ENCODE results near the gene PTPRM. TPM values are rescaled to one million over a fixed set of nuclear protein-coding genes. Genes with fewer than 3 reads are reported as not detected.

Gene PTPRM
- polyA plus RNA-seq, 1 of the 3 experiments (the other 2 are of a cell fraction): 16.0 TPM

DNA sequence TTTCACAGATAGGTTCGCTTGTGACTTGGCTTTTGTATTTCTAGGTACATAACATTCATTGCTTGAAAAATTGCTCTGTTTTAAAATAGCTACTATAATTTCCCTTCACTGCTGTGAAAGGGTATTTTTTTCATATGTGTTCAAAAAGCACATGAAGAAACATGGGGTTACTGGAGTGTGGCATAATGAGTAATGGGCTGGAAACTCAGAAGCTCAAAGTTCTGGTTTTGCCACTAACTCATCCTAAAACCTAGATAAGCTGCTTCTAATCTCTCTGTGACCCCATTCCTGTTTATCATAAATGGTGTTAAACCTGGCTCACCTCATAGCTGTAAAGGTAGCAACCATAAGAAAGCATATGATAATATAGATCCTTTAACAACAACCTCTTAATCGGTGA lies 319.3 kb downstream of the PTPRM start:
- TF ChIP-seq TEAD4 (IDR thresholded peaks at IDR 0.05; ENCODE audit: borderline replicate concordance, insufficient read depth) (no peak), GATA2 (CRISPR knock-in tag; IDR thresholded peaks at IDR 0.05) (no peak), FOXJ3 (CRISPR knock-in tag; IDR thresholded peaks at IDR 0.05) (no peak), CHD2 (IDR thresholded peaks at IDR 0.05; ENCODE audit: low read length, partially characterized antibody) (no peak), ELF1 (IDR thresholded peaks at IDR 0.05) (no peak), ZBTB33 (IDR thresholded peaks at IDR 0.05; ENCODE audit: borderline replicate concordance, low read depth) (no peak), YY1 (IDR thresholded peaks at IDR 0.05; ENCODE audit: low read depth) (no peak), REST (IDR thresholded peaks at IDR 0.05; ENCODE audit: low read depth, low read length) (no peak), FOXM1 (IDR thresholded peaks at IDR 0.05; ENCODE audit: low read depth) (no peak)
- TF ChIP-seq, protein P1, sequence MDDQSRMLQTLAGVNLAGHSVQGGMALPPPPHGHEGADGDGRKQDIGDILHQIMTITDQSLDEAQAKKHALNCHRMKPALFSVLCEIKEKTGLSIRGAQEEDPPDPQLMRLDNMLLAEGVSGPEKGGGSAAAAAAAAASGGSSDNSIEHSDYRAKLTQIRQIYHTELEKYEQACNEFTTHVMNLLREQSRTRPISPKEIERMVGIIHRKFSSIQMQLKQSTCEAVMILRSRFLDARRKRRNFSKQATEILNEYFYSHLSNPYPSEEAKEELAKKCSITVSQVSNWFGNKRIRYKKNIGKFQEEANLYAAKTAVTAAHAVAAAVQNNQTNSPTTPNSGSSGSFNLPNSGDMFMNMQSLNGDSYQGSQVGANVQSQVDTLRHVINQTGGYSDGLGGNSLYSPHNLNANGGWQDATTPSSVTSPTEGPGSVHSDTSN (IDR thresholded peaks at IDR 0.05): no peak
- no peak overlapping the region for H3K4me3 ChIP-seq (ENCODE audit: low read depth in 2 of 2, low read length in 1 of 2)
- no peaks in the 10 kb centered on the region; a peak in 1 of 4 replicates for H3K4me1 ChIP-seq (ENCODE audit: control insufficient read depth in 1 of 2, insufficient read depth in 2 of 2, low read depth in 1 of 2, low read length in 1 of 2)
- WGBS (ENCODE audit: low lambda C conversion rate): 55% methylated on average over 2 of the region's 2 CpGs
- no peak overlapping the region for H2AFZ ChIP-seq (ENCODE audit: low read depth)
- H3K27ac ChIP-seq (ENCODE audit: low read depth in 2 of 2, low read length in 1 of 2): no peak overlapping the region
- H4K20me1 ChIP-seq (ENCODE audit: insufficient read depth): no peaks in the 10 kb centered on the region
- H3K36me3 ChIP-seq (replicated peaks in 1 of 2; ENCODE audit: control insufficient read depth in 1 of 2, insufficient read depth in 2 of 2, low read length in 1 of 2): no peaks in the 10 kb centered on the region
- ChIA-PET POLR2A (no interaction called here), CTCF (interaction anchor here (0.7 to 1.8 kb wide), 4 partner anchors 10 to 243 kb away, joined by 3 to 8 read pairs (median 3); no protein-coding TSS in a partner anchor)
- DNase-seq: no peak
- no peaks in the 10 kb centered on the region for H3K27me3 ChIP-seq (ENCODE audit: insufficient read depth)
- no peak overlapping the region for H3K9ac ChIP-seq
- no peaks in the 10 kb centered on the region for H3K9me3 ChIP-seq
- no peak overlapping the region for H3K4me2 ChIP-seq
- no peaks in the 10 kb centered on the region for H3K79me2 ChIP-seq (ENCODE audit: insufficient read depth)
- H3F3A ChIP-seq (replicated peaks; ENCODE audit: insufficient read depth): no peaks in the 10 kb centered on the region
- H3K9me2 ChIP-seq: no peaks in the 10 kb centered on the region

- Histone ChIP-seq H3K4me1 (ENCODE audit: control insufficient read depth in 1 of 2, insufficient read depth in 2 of 2, low read depth in 1 of 2, low read length in 1 of 2) (no peaks in the 10 kb centered on the region; a peak in 1 of 4 replicates), H3K36me3 (replicated peaks in 1 of 2; ENCODE audit: control insufficient read depth in 1 of 2, insufficient read depth in 2 of 2, low read length in 1 of 2) (no peaks in the 10 kb centered on the region), H3F3A (replicated peaks; ENCODE audit: insufficient read depth) (no peaks in the 10 kb centered on the region), H3K27ac (ENCODE audit: low read depth in 2 of 2, low read length in 1 of 2) (no peak overlapping the region), H3K79me2 (ENCODE audit: insufficient read depth) (no peaks in the 10 kb centered on the region), H3K27me3 (ENCODE audit: insufficient read depth) (no peaks in the 10 kb centered on the region), H4K20me1 (ENCODE audit: insufficient read depth) (no peaks in the 10 kb centered on the region), H3K4me2 (no peak overlapping the region), H2AFZ (ENCODE audit: low read depth) (no peak overlapping the region), H3K9me3 (no peaks in the 10 kb centered on the region), H3K4me3 (ENCODE audit: low read depth in 2 of 2, low read length in 1 of 2) (no peak overlapping the region), H3K9me2 (no peaks in the 10 kb centered on the region), H3K9ac (no peak overlapping the region)
- CTCF ChIA-PET: interaction anchor here (0.8 to 1.1 kb wide), 3 partner anchors 99 to 614 kb away, joined by 3 read pairs; no protein-coding TSS in a partner anchor
- DNase-seq: no peak
- WGBS (ENCODE audit: low lambda C conversion rate): 49% methylated on average over 3 of the region's 3 CpGs
- POLR2A ChIA-PET: no interaction called here
- no peak for TF ChIP-seq MXI1 (IDR thresholded peaks at IDR 0.05; ENCODE audit: low read depth, low read length)
- TF ChIP-seq RFX5 (IDR thresholded peaks at IDR 0.05; ENCODE audit: low read length): no peak
- no peak for TF ChIP-seq CTCF (IDR thresholded peaks at IDR 0.05)
- no peak for TF ChIP-seq GABPA (IDR thresholded peaks at IDR 0.05; ENCODE audit: low read depth)
- no peak for TF ChIP-seq USF2 (IDR thresholded peaks at IDR 0.05; ENCODE audit: borderline replicate concordance, low read depth, low read length)
- no peak for TF ChIP-seq MAX (IDR thresholded peaks at IDR 0.05; ENCODE audit: low read depth)
- TF ChIP-seq YY1 (IDR thresholded peaks at IDR 0.05; ENCODE audit: low read depth): no peak
- no peak for TF ChIP-seq NRF1 (IDR thresholded peaks at IDR 0.05; ENCODE audit: low read depth, low read length)
- no peak for TF ChIP-seq TCF12 (IDR thresholded peaks at IDR 0.05)
- TF ChIP-seq FOXM1 (IDR thresholded peaks at IDR 0.05; ENCODE audit: low read depth): no peak
Observed at GRCh38 chr18:7889515-7889914, 322.4 kb downstream of the PTPRM start.
